C4-2B (cell line): Measurements from ENCODE around the gene NUDT1.

Experiments used
- ZFX ChIP-seq: fragments of 450-650 bp; IDR thresholded peaks from 2 replicates; pipeline ENCODE4 v1.6.1; 2017
- TF ChIP-seq, protein P1 (sequence below): fragments of 450-650 bp; conservative IDR thresholded peaks from 2 replicates; pipeline ENCODE4 v1.5.1; 2017; ENCODE audit warnings: mild to moderate bottlenecking

DNA sequence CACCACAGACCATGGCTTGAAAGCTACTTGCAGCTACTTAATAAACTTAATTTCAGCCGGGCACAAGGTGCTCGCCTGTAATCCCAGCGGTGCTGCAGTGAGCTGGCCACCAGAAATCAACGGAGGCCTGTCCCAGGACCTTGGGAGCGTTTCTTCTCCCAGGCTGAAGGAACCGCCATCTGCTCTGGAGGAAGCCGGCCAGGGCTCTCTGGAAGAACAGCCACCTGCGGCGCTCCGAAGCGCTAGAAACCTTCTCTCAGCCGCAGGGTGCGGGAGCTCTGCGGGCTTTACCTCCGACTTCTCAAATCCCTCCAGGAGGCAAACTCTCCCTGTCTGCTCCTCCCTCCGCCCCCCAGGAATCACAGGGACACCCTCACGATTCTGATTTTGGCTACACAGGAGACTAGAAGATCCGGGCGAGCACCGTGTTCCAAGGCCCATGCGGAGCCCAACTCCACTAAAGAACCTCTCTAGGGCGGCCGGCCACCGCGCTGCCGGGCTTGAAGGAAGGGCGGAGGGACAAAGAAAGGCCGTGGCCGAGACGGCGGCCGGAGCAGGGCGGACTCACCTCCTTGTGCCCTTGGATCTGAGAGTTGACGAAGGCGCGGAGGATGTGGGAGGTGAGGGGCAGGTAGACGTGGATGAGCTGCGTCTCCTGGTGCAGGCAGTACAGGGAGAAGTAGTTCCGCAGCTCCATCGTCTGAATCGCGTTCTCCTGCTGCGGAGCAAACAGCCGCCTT, 14.4 kb downstream of the NUDT1 start:
- TF ChIP-seq, protein P1, sequence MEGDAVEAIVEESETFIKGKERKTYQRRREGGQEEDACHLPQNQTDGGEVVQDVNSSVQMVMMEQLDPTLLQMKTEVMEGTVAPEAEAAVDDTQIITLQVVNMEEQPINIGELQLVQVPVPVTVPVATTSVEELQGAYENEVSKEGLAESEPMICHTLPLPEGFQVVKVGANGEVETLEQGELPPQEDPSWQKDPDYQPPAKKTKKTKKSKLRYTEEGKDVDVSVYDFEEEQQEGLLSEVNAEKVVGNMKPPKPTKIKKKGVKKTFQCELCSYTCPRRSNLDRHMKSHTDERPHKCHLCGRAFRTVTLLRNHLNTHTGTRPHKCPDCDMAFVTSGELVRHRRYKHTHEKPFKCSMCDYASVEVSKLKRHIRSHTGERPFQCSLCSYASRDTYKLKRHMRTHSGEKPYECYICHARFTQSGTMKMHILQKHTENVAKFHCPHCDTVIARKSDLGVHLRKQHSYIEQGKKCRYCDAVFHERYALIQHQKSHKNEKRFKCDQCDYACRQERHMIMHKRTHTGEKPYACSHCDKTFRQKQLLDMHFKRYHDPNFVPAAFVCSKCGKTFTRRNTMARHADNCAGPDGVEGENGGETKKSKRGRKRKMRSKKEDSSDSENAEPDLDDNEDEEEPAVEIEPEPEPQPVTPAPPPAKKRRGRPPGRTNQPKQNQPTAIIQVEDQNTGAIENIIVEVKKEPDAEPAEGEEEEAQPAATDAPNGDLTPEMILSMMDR: no peak
- TF ChIP-seq ZFX: no peak
